Measurements from ENCODE around the gene ACAP1. TPM values are rescaled to one million over a fixed set of nuclear protein-coding genes. Genes with fewer than 3 reads are reported as not detected.

Gene ACAP1
- total RNA-seq, 2 donors from 2014 or later: 5.1 to 6.7 TPM

- no peak for DNase-seq (ENCODE audit: low spot score)
- Histone ChIP-seq H3K27ac (peak within 1 kb of the TSS in 1 of 2 donors; percentile 18), H3K27me3 (no peaks in the 10 kb centered on the region), H3K4me3 (no peak within 1 kb of the TSS), H3K9me3 (no peaks in the 10 kb centered on the region), H3K4me1 (peaks cover 0 to 53% of the 10 kb centered on the region in 2 donors), H3K36me3 (no peaks in the 10 kb centered on the region)
- TF ChIP-seq CTCF (IDR thresholded peaks at IDR 0.05): no peak
Observed at GRCh38 chr17:7355053-7355452, 18.7 kb downstream of the ACAP1 start, which contains the start of gene TMEM95. Gene TMEM95, plus strand, starts transcription at chr17:7355156. Its CDS starts 49 bp downstream, at chr17:7355205.

GRCh38 chr17:7355573-7355972 lies 19.2 kb downstream of the ACAP1 start:
- Histone ChIP-seq H3K4me1 (peaks cover 0 to 48% of the 10 kb centered on the region in 2 donors), H3K27ac (no peak overlapping the region)

GRCh38 chr17:7356072-7356549 lies 19.8 kb downstream of the ACAP1 start:
- TF ChIP-seq CTCF (IDR thresholded peaks at IDR 0.05): peak; percentile 78 to 88
- Histone ChIP-seq H3K4me3 (peak overlapping the region in 1 of 2 donors; percentile 11), H3K9me3 (no peaks in the 10 kb centered on the region), H3K4me1 (peaks cover 0 to 42% of the 10 kb centered on the region in 2 donors), H3K36me3 (no peaks in the 10 kb centered on the region), H3K27me3 (no peaks in the 10 kb centered on the region), H3K27ac (peak overlapping the region in 1 of 2 donors; percentile 19)
- peak; percentile 78 for DNase-seq (ENCODE audit: low spot score)

More at GRCh38 chr17:7355573-7355972, 19.2 kb downstream of the ACAP1 start:
- TF ChIP-seq CTCF (IDR thresholded peaks at IDR 0.05): no peak
- no peaks in the 10 kb centered on the region for H3K9me3 ChIP-seq
- no peaks in the 10 kb centered on the region for H3K27me3 ChIP-seq
- H3K4me3 ChIP-seq: no peak overlapping the region
- no peak for DNase-seq (ENCODE audit: low spot score)
- H3K36me3 ChIP-seq: no peaks in the 10 kb centered on the region

GRCh38 chr17:7356756-7357155 lies 20.4 kb downstream of the ACAP1 start:
- Histone ChIP-seq H3K27ac (peak overlapping the region in 1 of 2 donors; percentile 19), H3K27me3 (no peaks in the 10 kb centered on the region), H3K4me1 (peaks cover 0 to 42% of the 10 kb centered on the region in 2 donors), H3K4me3 (no peak overlapping the region), H3K9me3 (no peaks in the 10 kb centered on the region), H3K36me3 (no peaks in the 10 kb centered on the region)
- no peak for TF ChIP-seq CTCF (IDR thresholded peaks at IDR 0.05)
- no peak for DNase-seq (ENCODE audit: low spot score)

- Histone ChIP-seq H3K27me3 (no peaks in the 10 kb centered on the region), H3K4me1 (peaks cover 0 to 40% of the 10 kb centered on the region in 2 donors), H3K4me3 (no peak overlapping the region), H3K27ac (no peak overlapping the region), H3K36me3 (no peaks in the 10 kb centered on the region), H3K9me3 (no peaks in the 10 kb centered on the region)
- no peak for TF ChIP-seq CTCF (IDR thresholded peaks at IDR 0.05)
- no peak for DNase-seq (ENCODE audit: low spot score)
Observed at GRCh38 chr17:7357381-7357780, 21.1 kb downstream of the ACAP1 start.

- no peaks in the 10 kb centered on the region for H3K36me3 ChIP-seq
- H3K9me3 ChIP-seq: no peaks in the 10 kb centered on the region
- no peaks in the 10 kb centered on the region for H3K27me3 ChIP-seq
- H3K4me3 ChIP-seq: no peak overlapping the region
- no peak overlapping the region for H3K27ac ChIP-seq
- no peak for TF ChIP-seq CTCF (IDR thresholded peaks at IDR 0.05)
- no peak for DNase-seq (ENCODE audit: low spot score)
- no peaks in the 10 kb centered on the region for H3K4me1 ChIP-seq
Observed at GRCh38 chr17:7361906-7362305, 25.6 kb downstream of the ACAP1 start.

Measured in right atrium auricular region (tissue), 2 donors.